Nasal cavity respiratory epithelium epithelial cell of viscerocranial mucosa (primary cell): ENCODE measurements around the gene DLG4. TPM values are rescaled to one million over a fixed set of nuclear protein-coding genes. Genes with fewer than 3 reads are reported as not detected.

ENCODE experiments used
- total RNA-seq: library from RNA; depleted of rRNA; stranded (reverse); fragments of >200 nt; gene quantifications from 2 replicates; pipeline ENCODE4 v1.2.3, GENCODE V29; 2014

The DLG4 gene
- total RNA-seq, result 1.0 and 9.3 TPM in 2 replicates

GRCh38 chr17:7219812-7220592 lies at the start of gene DLG4, which contains the start of gene ACADVL:
Gene DLG4, minus strand, starts transcription at chr17:7219836.
Gene ACADVL, plus strand, starts transcription at chr17:7219938. Its CDS starts 47 bp downstream, at chr17:7219985.

GRCh38 chr17:7262192-7262934 lies 42.7 kb upstream of the DLG4 start, which contains the start of gene CLDN7:
Gene CLDN7, minus strand, starts transcription at chr17:7262478. Its CDS starts 435 bp downstream, at chr17:7262043.

GRCh38 chr17:7252176-7253043 lies 32.8 kb upstream of the DLG4 start, which contains the start of gene ELP5:
Gene ELP5, plus strand, starts transcription at chr17:7252215. Its CDS starts 336 bp downstream, at chr17:7252551.

GRCh38 chr17:7251661-7252175 lies 32.1 kb upstream of the DLG4 start, which contains the start of gene CTDNEP1:
Gene CTDNEP1, minus strand, starts transcription at chr17:7251734. Its CDS starts 438 bp downstream, at chr17:7251296.

GRCh38 chr17:7241783-7242716 lies 22.4 kb upstream of the DLG4 start, which contains the start of gene GABARAP:
Gene GABARAP, minus strand, starts transcription at chr17:7242449. Its CDS starts 119 bp downstream, at chr17:7242330.

GRCh38 chr17:7239091-7240027 lies 19.7 kb upstream of the DLG4 start, which contains the start of gene PHF23:
Gene PHF23, minus strand, starts transcription at chr17:7239457. Its CDS starts 178 bp downstream, at chr17:7239279.

GRCh38 chr17:7234083-7234951 lies 14.7 kb upstream of the DLG4 start, which contains the start of gene DVL2:
Gene DVL2, minus strand, starts transcription at chr17:7234517. Its CDS starts 255 bp downstream, at chr17:7234262.

GRCh38 chr17:7179317-7180254 lies 40.0 kb downstream of the DLG4 start, which contains the start of gene ASGR1:
Gene ASGR1, minus strand, starts transcription at chr17:7179370. Its CDS starts 807 bp downstream, at chr17:7178563.

Other genes with a start within 250 kb of the DLG4 start
- under 0.01 and 0.14 TPM in 2 replicates for gene ALOX12, start 223.8 kb downstream of the DLG4 start, total RNA-seq
- gene RNASEK, start 207.2 kb downstream of the DLG4 start, total RNA-seq, result 15.7 and 46.3 TPM in 2 replicates
- gene BCL6B, start 196.8 kb downstream of the DLG4 start, total RNA-seq, result not detected in 2 replicates
- gene SLC16A13, start 183.8 kb downstream of the DLG4 start, total RNA-seq, result 1.4 and 3.0 TPM in 2 replicates
- 0.07 TPM in 1 of 2 replicates, not detected in the other for gene SLC16A11, start 175.7 kb downstream of the DLG4 start, total RNA-seq
- not detected in 2 replicates for gene CLEC10A, start 139.6 kb downstream of the DLG4 start, total RNA-seq
- not detected in 2 replicates for gene ASGR2, start 105.0 kb downstream of the DLG4 start, total RNA-seq
- gene ASGR1, start 40.5 kb downstream of the DLG4 start, total RNA-seq, result 0.07 TPM in 1 of 2 replicates, not detected in the other
- gene ACADVL, start 102 bp upstream of the DLG4 start, total RNA-seq, result 172 and 221 TPM in 2 replicates
- gene DVL2, start 14.7 kb upstream of the DLG4 start, total RNA-seq, result 62.4 and 66.6 TPM in 2 replicates
- 27.0 and 32.2 TPM in 2 replicates for gene PHF23, start 19.6 kb upstream of the DLG4 start, total RNA-seq
- gene GABARAP, start 22.6 kb upstream of the DLG4 start, total RNA-seq, result 57.8 and 81.4 TPM in 2 replicates
- 26.3 and 49.0 TPM in 2 replicates for gene CTDNEP1, start 31.9 kb upstream of the DLG4 start, total RNA-seq
- gene ELP5, start 32.4 kb upstream of the DLG4 start, total RNA-seq, result 11.0 and 16.7 TPM in 2 replicates
- 453 and 573 TPM in 2 replicates for gene CLDN7, start 42.6 kb upstream of the DLG4 start, total RNA-seq
- under 0.01 and 0.14 TPM in 2 replicates for gene SLC2A4, start 61.9 kb upstream of the DLG4 start, total RNA-seq
- gene YBX2, start 74.8 kb upstream of the DLG4 start, total RNA-seq, result 0.34 and 1.1 TPM in 2 replicates
- 435 and 611 TPM in 2 replicates for gene EIF5A, start 87.8 kb upstream of the DLG4 start, total RNA-seq
- 29.4 and 30.4 TPM in 2 replicates for gene GPS2, start 95.5 kb upstream of the DLG4 start, total RNA-seq
- gene NEURL4, start 109.5 kb upstream of the DLG4 start, total RNA-seq, result 15.7 and 22.5 TPM in 2 replicates
- gene ACAP1, start 116.7 kb upstream of the DLG4 start, total RNA-seq, result 0.34 and 0.71 TPM in 2 replicates
- 7.2 and 21.0 TPM in 2 replicates for gene KCTD11, start 132.3 kb upstream of the DLG4 start, total RNA-seq
- gene TMEM95, start 135.3 kb upstream of the DLG4 start, total RNA-seq, result not detected in 2 replicates
- 5.8 and 10.6 TPM in 2 replicates for gene TNK1, start 161.3 kb upstream of the DLG4 start, total RNA-seq
- gene PLSCR3, start 174.7 kb upstream of the DLG4 start, total RNA-seq, result 12.6 and 28.2 TPM in 2 replicates
- 26.6 and 88.9 TPM in 2 replicates for gene TMEM256, start 184.3 kb upstream of the DLG4 start, total RNA-seq
- gene NLGN2, start 188.0 kb upstream of the DLG4 start, total RNA-seq, result 1.4 and 6.1 TPM in 2 replicates
- gene SPEM1, start 200.5 kb upstream of the DLG4 start, total RNA-seq, result not detected in 2 replicates
- not detected in 2 replicates for gene SPEM2, start 205.8 kb upstream of the DLG4 start, total RNA-seq
- gene SPEM3, start 209.0 kb upstream of the DLG4 start, total RNA-seq, result not detected in 2 replicates
- gene TMEM102, start 215.6 kb upstream of the DLG4 start, total RNA-seq, result 10.3 and 10.7 TPM in 2 replicates
- 19.1 and 44.3 TPM in 2 replicates for gene FGF11, start 219.7 kb upstream of the DLG4 start, total RNA-seq
- gene CHRNB1, start 225.2 kb upstream of the DLG4 start, total RNA-seq, result 7.6 and 14.7 TPM in 2 replicates